ENCODE data around the gene POLR3C. TPM values are rescaled to one million over a fixed set of nuclear protein-coding genes. Genes with fewer than 3 reads are reported as not detected.
A peak's percentile ranks its signal among the peaks of the same experiment; 100 is the strongest.

POLR3C gene
- total RNA-seq, 1 experiment from 2014 or later: 24.9 TPM

DNA sequence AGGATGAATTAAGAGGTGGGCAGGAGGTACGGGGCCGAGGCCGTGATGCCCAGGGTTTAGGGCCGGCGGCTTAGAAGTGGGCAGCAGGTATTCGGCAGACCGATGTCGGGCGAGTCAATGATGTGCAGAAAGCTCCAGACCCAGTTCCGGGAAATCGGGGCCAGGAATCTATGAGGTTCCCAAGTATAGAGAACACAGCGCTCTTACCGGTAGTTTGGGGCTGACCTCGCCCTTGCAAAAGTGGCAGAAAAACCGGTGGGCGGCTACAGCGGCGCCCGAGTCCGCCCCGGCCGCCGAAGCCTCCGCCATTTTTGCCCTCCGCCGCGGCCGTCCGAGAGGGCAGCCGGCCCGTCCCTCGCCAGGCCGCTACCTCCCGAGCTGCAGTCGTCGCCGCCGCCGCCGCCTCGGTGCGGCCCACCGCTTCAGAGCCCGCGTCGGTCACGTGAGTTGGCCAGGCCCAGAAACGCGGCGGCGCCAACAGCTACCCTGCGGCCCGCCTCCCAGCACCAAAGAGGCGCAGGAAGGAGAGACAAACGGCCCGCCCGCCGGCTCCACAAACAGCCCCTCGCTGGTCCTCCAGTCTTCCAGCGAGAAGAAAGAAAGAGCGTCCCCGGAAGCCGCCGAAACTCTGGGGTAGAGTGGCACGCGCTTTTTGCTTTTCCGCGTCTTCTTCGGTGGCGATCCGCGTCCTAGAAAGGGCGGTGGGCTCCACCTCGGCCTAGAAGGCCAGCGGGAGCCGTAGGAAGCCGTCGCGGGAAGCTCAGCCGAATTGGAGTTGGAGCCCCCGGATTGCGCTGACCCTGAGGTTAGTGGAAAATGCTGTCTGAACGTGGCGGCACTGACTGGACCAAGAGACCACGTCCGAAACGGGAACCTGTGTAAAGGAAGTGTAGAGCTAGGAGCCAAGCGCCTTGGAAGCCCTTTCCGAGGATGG lies at the start of gene POLR3C, which contains the start of gene RNF115 (continued):
- TF ChIP-seq PRRX2 (CRISPR knock-in tag; IDR thresholded peaks at IDR 0.05) (no peak), NR2C2 (CRISPR knock-in tag; IDR thresholded peaks at IDR 0.05) (no peak), GRHL2 (CRISPR knock-in tag; IDR thresholded peaks at IDR 0.05; ENCODE audit: insufficient replicate concordance, severe bottlenecking) (no peak), FOXK1 (CRISPR knock-in tag; IDR thresholded peaks at IDR 0.05) (peak; percentile 69), ZNF671 (CRISPR knock-in tag; IDR thresholded peaks at IDR 0.05) (no peak)
- TF ChIP-seq, protein P1, sequence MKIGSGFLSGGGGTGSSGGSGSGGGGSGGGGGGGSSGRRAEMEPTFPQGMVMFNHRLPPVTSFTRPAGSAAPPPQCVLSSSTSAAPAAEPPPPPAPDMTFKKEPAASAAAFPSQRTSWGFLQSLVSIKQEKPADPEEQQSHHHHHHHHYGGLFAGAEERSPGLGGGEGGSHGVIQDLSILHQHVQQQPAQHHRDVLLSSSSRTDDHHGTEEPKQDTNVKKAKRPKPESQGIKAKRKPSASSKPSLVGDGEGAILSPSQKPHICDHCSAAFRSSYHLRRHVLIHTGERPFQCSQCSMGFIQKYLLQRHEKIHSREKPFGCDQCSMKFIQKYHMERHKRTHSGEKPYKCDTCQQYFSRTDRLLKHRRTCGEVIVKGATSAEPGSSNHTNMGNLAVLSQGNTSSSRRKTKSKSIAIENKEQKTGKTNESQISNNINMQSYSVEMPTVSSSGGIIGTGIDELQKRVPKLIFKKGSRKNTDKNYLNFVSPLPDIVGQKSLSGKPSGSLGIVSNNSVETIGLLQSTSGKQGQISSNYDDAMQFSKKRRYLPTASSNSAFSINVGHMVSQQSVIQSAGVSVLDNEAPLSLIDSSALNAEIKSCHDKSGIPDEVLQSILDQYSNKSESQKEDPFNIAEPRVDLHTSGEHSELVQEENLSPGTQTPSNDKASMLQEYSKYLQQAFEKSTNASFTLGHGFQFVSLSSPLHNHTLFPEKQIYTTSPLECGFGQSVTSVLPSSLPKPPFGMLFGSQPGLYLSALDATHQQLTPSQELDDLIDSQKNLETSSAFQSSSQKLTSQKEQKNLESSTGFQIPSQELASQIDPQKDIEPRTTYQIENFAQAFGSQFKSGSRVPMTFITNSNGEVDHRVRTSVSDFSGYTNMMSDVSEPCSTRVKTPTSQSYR (CRISPR knock-in tag; IDR thresholded peaks at IDR 0.05): no peak
- TF ChIP-seq, protein P2, sequence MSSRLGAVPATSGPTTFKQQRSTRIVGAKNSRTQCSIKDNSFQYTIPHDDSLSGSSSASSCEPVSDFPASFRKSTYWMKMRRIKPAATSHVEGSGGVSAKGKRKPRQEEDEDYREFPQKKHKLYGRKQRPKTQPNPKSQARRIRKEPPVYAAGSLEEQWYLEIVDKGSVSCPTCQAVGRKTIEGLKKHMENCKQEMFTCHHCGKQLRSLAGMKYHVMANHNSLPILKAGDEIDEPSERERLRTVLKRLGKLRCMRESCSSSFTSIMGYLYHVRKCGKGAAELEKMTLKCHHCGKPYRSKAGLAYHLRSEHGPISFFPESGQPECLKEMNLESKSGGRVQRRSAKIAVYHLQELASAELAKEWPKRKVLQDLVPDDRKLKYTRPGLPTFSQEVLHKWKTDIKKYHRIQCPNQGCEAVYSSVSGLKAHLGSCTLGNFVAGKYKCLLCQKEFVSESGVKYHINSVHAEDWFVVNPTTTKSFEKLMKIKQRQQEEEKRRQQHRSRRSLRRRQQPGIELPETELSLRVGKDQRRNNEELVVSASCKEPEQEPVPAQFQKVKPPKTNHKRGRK (CRISPR knock-in tag; IDR thresholded peaks at IDR 0.05; ENCODE audit: borderline replicate concordance): no peak
- TF ChIP-seq, protein P3, sequence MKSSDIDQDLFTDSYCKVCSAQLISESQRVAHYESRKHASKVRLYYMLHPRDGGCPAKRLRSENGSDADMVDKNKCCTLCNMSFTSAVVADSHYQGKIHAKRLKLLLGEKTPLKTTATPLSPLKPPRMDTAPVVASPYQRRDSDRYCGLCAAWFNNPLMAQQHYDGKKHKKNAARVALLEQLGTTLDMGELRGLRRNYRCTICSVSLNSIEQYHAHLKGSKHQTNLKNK (CRISPR knock-in tag; IDR thresholded peaks at IDR 0.05): no peak
- TF ChIP-seq, protein P4, sequence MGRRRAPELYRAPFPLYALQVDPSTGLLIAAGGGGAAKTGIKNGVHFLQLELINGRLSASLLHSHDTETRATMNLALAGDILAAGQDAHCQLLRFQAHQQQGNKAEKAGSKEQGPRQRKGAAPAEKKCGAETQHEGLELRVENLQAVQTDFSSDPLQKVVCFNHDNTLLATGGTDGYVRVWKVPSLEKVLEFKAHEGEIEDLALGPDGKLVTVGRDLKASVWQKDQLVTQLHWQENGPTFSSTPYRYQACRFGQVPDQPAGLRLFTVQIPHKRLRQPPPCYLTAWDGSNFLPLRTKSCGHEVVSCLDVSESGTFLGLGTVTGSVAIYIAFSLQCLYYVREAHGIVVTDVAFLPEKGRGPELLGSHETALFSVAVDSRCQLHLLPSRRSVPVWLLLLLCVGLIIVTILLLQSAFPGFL (CRISPR knock-in tag; IDR thresholded peaks at IDR 0.05; ENCODE audit: borderline replicate concordance): peak; percentile 57; the same call in 1 of the 2 replicates

DNA sequence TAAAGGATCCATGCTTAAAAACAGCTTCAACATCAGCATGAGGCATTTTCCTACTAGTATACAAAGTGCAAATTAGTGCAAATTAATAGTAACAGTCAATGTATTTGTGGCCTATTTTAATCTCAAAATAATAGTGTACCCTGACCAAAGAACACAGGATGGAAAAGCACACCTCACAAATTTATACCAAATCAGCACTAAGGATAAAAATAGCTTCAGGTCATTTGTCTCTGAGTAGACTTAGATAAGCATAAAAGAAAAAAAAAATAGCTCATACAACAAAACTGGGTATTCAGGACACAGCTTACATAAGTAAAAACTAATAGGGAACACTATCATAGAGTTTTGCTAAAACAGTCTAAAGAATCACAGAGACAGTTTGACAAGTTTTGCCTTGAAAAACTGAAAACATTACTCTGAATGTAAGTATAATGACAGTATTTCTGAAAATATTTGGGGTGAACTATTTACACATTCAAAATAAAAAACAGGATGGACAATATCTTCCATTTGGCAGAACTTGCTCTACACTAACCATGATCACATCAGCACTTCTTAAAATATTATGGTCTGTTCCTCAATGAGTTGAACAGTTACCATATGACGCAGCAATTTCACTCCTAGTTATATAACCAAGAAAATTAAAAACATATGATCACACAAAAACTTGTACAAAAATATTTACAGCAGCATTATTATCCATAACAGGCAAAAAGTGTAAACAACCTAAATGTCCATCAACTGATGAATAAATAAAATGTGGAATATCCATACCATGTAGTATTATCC lies 46.4 kb upstream of the POLR3C start:
- Mint-ChIP-seq H3K27me3 (ENCODE audit: low read depth) (no peaks in the 10 kb centered on the region), H3K9me3 (no peaks in the 10 kb centered on the region), H3K4me1 (no peaks in the 10 kb centered on the region; the same call in 1 of the 2 replicates), H3K36me3 (no peaks in the 10 kb centered on the region; the same call in 1 of the 2 replicates), H3K4me3 (no peak overlapping the region), H3K27ac (no peak overlapping the region)
- ATAC-seq (no peak), DNase-seq (ENCODE audit: low spot score) (no peak)
- ChIA-PET POLR2A (no interaction called here), CTCF (no interaction called here)
- TF ChIP-seq, protein P5, sequence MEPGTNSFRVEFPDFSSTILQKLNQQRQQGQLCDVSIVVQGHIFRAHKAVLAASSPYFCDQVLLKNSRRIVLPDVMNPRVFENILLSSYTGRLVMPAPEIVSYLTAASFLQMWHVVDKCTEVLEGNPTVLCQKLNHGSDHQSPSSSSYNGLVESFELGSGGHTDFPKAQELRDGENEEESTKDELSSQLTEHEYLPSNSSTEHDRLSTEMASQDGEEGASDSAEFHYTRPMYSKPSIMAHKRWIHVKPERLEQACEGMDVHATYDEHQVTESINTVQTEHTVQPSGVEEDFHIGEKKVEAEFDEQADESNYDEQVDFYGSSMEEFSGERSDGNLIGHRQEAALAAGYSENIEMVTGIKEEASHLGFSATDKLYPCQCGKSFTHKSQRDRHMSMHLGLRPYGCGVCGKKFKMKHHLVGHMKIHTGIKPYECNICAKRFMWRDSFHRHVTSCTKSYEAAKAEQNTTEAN (CRISPR knock-in tag; IDR thresholded peaks at IDR 0.05): no peak
- TF ChIP-seq, protein P1 (CRISPR knock-in tag; IDR thresholded peaks at IDR 0.05): no peak
- TF ChIP-seq GTF2I (CRISPR knock-in tag; conservative IDR thresholded peaks at IDR 0.05): no peak
- TF ChIP-seq CREM (CRISPR knock-in tag; IDR thresholded peaks at IDR 0.05): no peak
- TF ChIP-seq, protein P6, sequence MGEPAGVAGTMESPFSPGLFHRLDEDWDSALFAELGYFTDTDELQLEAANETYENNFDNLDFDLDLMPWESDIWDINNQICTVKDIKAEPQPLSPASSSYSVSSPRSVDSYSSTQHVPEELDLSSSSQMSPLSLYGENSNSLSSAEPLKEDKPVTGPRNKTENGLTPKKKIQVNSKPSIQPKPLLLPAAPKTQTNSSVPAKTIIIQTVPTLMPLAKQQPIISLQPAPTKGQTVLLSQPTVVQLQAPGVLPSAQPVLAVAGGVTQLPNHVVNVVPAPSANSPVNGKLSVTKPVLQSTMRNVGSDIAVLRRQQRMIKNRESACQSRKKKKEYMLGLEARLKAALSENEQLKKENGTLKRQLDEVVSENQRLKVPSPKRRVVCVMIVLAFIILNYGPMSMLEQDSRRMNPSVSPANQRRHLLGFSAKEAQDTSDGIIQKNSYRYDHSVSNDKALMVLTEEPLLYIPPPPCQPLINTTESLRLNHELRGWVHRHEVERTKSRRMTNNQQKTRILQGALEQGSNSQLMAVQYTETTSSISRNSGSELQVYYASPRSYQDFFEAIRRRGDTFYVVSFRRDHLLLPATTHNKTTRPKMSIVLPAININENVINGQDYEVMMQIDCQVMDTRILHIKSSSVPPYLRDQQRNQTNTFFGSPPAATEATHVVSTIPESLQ (CRISPR knock-in tag; IDR thresholded peaks at IDR 0.05): no peak
- TF ChIP-seq SMAD4 (CRISPR knock-in tag; IDR thresholded peaks at IDR 0.05): no peak
- TF ChIP-seq, protein P2 (CRISPR knock-in tag; IDR thresholded peaks at IDR 0.05; ENCODE audit: borderline replicate concordance): no peak
